Fibroblast of skin of abdomen (primary cell): Measurements from ENCODE around the gene RNF207.
A peak's percentile ranks its signal among the peaks of the same experiment; 100 is the strongest.

Experiments used
- DNase-seq: peaks from one replicate; pipeline ENCODE4 v3.0.0-alpha.2; 2013

The RNF207 gene

DNA sequence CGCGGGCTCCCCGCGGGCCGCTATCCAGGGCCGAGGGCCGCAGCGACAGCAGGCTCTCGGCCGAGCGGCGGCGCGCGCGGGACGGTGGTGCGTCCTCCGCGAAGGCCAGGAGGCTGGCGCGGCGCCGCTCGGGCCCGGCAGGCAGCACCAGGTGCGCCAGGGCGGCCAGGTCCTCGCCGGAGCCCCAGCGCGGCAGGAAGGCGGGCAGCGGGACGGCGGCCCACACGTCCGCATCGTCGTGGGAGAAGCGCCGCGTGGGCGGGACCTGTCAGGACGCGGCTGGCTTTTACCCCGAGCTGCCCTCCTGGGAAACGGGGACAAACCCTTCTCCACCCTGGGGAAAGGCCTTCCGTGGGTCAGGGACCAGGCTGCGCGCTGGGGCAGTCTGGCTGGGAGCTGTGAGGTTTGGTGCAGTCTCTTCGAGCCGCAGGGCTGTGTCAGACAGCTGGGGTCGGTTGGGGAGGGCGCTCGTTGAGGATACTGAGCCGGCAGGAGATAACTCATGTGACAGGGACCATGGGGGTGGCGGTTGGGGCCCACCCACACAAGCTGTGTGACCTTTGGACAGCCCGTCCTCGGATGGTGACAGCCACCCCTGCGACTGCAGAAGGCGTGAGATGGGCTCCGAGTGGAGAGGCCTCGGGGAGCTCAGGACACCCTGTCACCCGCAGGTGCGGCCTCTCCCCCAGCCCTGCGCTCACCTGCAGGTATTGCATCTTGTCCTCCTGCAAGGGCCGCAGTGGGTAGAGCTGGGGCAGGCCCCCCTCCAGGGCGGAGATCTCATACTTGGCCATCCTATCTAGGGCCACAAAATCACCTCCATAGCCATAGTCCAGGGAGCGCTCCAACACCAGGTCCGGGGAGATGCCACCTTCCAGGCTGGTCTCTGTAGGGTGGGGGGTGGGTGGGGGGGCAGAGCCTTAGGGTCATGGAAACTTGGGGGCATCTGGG is 44.1 kb downstream of the RNF207 start:
- no peak for DNase-seq

- no peak for DNase-seq
Measured at GRCh38 chr1:6251233-6251632, 45.3 kb downstream of the RNF207 start.

DNA sequence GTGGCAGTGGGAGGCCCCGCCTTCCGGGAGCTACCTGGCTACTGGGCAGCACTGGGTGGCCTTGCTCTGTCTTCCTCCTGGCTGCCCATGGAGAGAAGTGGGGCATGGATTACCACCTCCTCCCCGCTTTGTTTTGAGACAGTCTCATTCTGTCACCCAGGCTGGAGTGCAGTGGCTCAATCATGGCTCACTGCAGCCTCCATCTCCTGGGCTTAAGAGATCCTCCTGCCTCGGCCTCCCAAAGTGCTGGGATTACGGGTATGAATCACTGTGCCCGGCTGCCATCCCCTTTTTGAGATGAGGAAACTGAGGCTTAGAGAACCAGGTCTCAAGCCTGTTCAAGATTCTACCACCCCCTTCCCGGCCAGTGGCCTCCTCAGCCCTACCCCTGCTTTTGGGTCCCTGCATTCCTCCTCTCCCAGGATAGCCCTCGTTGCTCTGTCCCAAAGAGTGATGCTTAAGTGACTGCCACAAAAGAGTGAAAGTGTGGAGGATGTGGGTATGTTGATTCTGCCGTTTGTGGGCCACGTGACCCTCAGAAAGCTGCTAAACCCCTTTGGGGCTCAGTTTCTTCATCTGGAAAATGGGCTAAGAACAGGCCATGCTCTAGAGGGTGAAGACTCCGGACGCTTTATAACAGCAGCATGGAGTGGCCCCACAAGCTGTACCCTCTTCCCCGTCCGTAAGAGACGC is 45.9 kb downstream of the RNF207 start:
- no peak for DNase-seq

GRCh38 chr1:6252374-6252710 is 46.4 kb downstream of the RNF207 start:
- DNase-seq, result no peak

DNA sequence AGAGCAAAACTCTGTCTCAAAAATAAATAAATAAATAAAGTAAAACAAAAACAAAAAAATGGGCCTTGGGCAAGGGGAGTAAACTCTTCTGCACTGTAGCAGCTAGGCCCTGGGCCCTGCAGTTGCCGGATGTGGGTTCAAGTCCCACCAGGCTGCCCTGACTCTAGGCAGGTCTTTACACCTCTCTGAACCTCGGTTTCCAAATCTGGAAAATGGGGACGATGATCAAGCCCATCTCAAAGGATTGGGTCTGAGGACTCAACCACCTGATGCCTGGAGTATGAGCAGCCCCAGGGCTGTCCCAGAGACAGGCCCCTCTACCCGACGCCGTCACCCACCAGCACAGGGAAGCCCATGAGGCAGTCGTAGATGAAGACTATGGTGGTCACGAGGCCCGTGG is 47.5 kb downstream of the RNF207 start:
- DNase-seq, result no peak

- DNase-seq, result no peak
Measured at GRCh38 chr1:6254691-6255090, 48.8 kb downstream of the RNF207 start.

DNA sequence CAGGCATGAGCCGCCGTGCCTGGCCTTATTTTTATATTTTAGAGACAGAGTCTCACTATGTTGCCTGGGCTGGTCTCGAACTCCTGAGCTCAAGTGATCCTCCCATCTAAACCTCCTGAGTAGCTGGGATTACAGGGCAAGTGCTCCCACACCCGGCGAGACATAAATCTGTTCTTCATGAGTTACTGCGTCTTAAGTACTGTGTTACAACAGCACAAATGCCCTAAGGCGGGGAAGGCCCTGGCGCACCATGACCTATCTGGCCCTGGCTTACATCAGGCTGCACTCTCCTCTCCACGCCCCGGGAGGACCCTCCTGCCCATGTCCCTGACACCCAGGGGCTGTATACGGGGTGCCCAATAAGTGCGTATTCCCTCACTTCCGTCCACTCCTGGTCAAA is 50.7 kb downstream of the RNF207 start:
- no peak for DNase-seq

DNA sequence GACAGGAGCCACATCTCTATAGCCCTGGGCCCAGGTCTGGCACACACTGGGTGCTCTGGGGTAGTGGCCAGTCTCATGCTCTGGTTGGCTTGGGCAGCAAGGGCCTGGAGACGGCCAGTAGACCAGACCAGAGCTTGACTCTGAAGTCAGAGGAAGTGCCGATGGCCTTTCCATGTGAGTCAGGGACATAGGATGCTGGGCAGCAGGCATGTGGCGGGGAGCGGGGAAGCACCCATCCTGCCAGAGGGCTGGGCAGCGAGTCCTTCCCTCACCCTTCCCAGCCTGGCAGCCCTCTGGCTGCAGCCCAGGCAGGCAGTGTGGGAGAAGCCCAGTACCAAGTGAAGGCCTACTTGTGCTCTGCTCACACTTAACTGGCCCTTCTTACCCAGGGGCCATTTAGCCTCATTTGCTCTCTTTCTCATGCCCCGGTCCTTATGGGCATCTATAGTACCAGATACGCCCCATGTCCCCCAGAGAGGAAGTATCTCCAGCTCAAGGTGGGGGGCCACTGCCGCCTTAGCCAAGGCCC is 51.7 kb downstream of the RNF207 start:
- no peak for DNase-seq

DNA sequence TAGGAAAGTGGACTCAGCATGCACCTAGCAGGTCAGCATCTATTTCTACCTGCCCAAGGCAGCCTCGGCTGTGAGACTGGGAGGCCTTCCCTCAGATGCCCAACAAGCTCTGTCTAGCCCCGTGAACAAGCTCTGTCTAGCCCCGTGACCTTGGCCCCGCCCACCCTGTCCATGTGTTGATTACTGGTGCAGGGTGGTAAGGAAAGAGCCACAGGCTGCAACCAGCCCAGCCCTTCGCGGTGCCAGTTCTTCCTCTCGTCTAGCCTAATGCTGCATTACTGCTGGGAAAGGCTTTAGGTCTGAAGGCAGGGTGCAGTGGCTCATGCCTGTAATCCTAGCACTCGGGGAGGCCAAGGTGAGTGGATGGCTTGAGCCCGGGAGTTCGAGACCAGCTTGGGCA is 52.8 kb downstream of the RNF207 start:
- no peak for DNase-seq

DNA sequence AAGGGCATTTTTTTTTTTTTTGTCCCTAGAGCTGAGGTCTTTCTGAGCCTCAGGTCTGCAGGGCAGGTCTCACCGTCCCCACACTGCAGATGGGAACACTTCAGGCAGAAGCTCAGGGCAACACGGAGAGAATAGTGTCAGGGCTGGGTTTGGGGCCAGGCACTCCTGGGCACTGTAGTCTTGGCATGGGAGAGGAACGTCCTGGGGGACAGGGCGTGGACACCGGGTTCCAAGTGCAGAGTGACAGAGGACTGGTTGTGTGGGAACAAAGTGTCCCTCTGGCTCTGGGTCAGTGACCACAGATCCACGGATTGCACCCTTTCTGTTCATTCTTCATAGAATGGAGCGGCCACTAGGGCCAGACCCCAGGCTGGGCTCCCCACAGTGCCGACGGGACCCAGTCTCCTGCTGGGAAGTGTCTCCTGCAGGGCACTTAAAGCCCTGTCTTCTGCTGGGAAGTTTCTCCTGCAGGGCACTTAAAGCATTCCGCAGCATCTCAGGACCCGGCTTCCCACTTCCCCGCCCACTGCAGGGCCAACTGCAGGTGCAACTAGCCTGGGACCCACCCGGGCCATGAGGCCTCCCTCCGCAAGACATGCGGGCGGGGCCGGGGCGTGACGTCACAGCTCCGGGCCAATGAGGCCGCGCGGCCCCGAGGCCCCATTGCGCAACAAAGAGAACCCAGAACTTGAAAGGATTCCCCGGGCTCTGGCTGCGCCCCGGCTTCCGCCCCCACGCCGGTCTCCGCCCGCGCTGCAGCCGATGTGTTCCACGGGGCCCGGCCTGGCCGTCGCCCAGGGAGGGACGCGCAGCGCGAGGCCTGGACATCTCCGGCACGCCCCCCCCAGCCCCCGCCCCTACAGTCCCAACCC is 53.8 kb downstream of the RNF207 start:
- peak; percentile 73 for DNase-seq

GRCh38 chr1:6260433-6260934 is 54.6 kb downstream of the RNF207 start:
- peak; percentile 34 for DNase-seq

GRCh38 chr1:6260961-6261614 is 55.2 kb downstream of the RNF207 start, which contains the start of gene GPR153:
TSS of gene GPR153 (minus strand) at chr1:6261098. CDS start at chr1:6254905, 6,193 bp downstream.
- DNase-seq, result peak; percentile 39

DNA sequence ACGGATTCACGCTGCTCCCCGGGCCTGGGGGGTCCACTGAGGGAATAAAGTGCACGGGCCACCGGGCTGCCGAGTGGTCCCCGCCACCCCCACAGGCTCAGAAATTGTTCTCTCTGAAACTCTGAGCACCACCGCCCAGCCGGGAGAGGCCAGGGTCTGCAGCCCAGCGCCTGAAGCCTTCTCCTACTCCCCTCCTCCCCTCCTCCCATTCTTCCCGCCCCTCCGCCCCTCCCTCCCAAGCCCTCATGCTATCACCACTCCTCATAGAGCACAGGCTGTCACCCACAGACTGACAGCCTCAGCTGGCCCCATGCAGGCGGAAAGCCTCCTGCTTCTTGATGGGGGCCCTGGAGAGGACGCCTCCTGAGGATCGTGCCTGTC is 55.7 kb downstream of the RNF207 start:
- DNase-seq, result no peak

DNA sequence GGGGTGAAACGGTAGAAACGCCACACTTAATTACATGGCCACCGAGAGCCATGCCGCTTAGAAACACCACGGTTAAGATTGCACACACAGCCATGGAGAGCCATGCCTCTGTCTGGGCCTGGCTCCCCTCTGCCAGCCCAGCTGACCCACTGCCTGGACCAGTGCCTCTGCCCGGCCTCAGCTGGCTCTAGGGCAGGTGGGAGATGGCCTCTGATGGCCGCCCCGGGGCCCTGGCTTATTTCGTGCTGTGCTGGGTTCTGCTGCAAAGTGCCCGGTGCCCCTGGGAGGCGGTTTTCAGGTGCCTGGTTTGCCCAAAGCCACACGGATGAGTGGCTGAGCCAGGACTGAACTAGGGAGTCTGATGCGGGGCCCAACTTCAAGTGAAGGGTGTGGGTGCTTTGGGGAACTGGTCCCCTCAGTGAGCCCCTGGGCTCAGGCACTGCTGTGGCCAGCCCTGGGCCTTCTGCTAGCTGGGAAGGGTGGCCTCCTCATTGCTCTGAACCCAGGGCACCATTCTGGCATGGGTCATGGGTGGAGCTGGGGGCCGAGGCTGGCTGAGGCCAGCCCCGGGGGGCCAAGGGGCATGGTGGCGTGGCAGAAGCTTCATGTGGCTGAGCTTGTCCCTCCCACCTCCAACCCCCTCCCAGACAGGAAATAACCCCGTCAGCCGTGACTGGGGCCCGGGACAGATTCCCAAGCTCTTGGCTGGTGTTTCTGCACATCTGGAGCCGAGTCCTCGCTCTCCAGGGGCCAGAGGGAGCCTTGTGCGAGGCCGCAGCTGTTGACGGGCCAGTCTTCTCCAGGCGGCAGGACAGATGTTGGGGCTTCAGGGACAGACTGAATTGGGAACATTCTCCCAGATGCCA is 56.9 kb downstream of the RNF207 start:
- peak; percentile 47 for DNase-seq

DNA sequence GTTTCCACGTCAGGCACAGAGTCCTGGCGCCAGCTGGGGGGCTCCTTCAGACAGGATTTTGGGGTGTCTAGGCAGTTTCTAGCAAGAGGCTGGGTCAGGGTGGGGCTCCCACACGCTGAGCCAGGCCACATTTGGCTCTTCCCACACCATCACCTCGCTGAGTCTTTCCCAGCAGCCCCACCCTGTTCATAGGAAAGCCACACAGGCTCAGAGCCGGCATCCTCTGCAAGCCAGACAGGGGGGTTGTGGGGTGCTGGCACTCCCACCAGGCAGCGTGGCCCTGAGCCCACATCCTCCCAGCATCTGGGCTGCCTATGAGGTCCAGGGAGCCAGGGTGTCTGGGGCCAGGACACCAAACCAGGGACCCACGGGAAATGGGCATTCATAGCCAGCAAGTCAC is 57.8 kb downstream of the RNF207 start:
- DNase-seq, result no peak

DNA sequence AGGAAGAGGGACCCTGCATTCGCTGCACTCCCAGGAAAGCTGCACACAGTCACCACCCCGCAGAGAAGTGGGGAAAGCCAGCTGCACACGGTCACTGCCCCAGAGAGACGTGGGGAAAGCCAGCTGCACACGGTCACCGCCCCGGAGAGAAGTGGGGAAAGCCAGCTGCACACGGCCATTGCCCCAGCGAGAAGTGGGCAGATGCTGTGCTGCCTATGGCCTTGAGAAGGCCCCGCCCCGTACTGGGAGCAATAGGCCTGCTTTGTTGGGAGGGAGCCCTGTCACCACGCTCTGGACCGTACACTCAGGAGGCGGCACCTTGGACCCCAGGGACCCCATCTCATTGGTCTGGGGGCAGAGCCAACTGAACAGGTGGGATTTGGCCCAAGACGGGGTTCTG is 59.2 kb downstream of the RNF207 start:
- DNase-seq, result no peak

GRCh38 chr1:6266641-6267040 is 60.7 kb downstream of the RNF207 start:
- no peak for DNase-seq

GRCh38 chr1:6267686-6268322 is 61.9 kb downstream of the RNF207 start:
- DNase-seq, result peak; percentile 27

DNA sequence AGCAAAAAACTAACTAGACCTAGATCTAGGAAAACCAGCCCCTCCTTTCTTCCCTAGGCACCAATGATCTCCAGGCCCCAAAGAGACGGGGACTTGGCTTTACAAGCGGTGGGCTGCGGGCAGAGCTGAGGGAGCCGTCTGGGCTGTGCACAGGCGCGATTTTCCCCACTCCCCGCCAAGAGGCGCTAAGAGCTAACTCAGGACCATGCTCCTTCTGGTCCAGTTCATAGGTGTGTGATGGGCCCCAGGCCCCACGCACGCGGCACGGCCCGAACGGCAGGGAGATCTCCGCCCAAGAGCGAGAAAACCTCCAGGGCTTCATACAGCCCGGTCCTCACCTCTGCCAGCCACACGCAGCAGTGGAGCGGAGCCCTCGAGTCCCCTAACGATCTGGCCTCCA is 62.5 kb downstream of the RNF207 start:
- no peak for DNase-seq

DNA sequence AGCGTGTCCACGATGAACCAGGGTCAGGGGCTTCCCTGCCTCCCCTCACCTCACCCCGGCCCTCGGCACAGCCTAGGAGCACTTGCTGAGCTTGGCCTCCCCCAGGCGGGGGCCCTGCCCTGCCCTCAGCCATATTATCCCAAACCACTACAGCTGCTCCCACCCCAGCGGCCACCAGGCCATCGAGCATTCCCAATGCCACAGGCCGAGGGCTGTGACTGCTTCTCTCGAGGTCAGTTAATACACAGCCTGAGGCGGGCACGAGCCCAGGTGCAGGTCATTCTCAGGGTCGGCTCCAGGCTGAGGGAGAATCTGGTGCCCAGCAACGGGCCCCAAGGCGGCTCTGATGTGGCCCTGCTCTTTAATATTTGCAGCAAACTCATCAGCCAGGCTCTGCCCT is 63.4 kb downstream of the RNF207 start:
- DNase-seq, result no peak
